KBM-7 (cell line): ENCODE data around the gene FZD1.

ENCODE experiments used
- DNase-seq: peaks from one replicate; pipeline ENCODE4 v3.0.0-alpha.2; 2015
- in situ Hi-C: fragments of 300-500 bp; cut with MboI; formaldehyde crosslinking; loops from 2 replicates; pipeline ENCODE4 v1.14.3; 2020; ENCODE audit warnings: low sequenced_read_pairs, low pct_unique_long_range_greater_than_20kb, mixed read lengths

The FZD1 gene

DNA sequence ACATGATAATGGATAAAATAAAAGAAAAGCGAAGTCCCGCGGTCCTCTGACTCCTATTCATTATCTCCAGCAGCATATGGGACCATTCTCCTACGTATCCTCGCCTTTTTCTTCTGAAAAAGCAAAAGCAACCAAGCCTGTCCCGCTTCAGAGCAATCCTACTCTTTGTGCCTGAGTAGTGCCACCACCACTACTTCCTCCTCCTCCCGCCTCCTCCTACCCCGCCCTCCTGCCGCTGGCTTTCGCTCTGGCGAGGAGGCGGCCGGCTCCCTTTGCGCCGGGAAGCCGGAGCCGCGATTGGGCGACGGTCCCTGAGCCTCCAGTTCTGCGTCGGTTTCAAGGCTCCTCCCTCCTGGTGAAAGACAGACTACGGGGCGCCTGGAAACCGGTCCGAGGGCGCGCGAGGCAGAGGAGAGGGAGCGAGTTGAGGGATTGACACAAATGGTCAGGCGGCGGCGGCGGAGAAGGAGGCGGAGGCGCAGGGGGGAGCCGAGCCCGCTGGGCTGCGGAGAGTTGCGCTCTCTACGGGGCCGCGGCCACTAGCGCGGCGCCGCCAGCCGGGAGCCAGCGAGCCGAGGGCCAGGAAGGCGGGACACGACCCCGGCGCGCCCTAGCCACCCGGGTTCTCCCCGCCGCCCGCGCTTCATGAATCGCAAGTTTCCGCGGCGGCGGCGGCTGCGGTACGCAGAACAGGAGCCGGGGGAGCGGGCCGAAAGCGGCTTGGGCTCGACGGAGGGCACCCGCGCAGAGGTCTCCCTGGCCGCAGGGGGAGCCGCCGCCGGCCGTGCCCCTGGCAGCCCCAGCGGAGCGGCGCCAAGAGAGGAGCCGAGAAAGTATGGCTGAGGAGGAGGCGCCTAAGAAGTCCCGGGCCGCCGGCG is at the start of gene FZD1:
TSS of gene FZD1 (plus strand) at position 388 of the 878 bp plus-strand sequence. CDS start at position 836, 448 bp downstream.
- in situ Hi-C loops, result no loop called here
- peak; percentile 98 for DNase-seq

DNA sequence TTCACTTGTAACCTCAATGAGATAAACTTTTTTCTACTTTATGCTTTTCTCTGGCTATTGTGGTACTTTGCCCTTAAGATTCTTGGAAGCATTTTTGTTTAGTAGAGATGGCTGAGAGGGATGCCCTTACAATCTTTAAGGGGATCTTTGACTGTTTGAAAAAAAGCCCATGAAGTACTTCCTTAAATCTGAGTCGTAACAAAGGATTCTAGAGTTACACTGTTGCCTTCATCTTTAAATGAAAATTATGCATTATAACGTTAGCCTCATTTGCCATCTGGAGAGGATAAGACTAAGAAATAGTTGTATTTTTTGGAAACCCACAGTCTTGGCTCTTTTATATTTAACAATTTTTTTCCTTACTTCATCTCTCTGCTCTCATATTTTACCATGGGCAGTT is 37.8 kb upstream of the FZD1 start:
- in situ Hi-C loops, result no loop called here
- no peak for DNase-seq

DNA sequence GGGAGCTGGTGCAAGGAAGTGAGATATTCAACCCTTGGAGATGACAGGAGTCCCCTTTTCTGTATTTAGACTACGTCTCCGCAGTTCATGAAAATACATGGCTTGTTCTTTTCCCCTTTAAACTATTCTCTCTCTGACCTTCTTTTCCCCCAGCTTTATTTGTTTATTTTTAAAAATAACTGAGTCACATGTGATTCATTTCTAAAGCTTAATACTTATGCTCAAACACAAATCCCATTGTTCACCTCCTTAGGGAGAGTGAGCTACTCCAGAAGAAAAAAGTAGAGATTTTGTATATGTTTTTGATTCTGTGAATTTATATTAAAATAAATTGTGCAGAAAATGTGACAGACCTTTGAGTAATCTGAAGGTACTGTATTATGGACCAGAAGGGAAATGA is 35.9 kb upstream of the FZD1 start:
- in situ Hi-C loops, result no loop called here

DNA sequence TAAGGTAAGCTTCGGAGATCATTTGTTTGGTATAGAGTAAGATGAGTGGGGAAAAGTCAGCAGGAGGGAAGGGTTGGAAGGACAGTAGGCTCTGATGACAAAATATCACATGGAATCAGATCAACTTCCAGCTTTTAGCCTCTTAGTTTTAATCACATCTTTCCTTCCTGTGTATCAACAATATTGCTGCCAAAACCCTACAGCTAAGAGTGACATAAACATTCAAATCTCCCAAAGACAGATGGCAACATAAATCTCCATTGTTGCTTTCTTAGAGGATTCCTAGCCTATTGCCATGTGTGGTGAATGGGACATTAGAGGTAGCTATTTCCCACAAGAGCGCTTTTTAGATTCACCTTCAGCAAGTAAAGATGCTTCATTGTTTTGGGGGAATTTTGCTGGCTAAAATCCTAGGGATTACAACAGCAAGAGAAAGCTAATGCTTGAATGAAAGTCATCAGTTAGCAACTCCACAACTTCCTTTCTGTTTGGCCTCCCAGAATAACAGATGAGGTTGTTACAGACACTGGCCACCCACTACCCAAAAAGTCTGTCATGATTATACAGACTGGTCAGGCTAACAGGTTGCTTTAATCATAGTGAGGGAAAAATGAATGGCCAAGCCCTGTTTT is 35.2 kb upstream of the FZD1 start:
- DNase-seq, result no peak
- in situ Hi-C loops, result no loop called here

More for the DNA sequence above, 35.9 kb upstream of the FZD1 start:
- DNase-seq, result no peak

DNA sequence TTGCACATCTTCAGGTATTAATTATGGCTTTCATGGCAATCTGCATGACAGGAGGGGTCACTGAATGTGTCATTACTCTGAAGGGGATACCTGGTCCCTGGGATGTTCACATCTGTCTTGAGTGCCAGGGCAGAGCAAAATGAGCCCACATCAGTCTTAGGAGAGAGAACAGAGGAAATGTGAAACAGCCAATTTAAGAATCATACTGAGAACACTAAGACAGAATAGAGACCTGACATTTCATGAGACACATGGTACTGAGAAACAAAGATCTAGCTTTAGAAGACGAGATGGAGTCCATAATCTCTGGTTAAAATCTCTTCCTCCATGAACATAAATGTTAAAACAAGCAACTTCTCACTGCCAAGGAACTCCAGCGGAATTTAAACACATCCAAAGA is 34.1 kb upstream of the FZD1 start:
- in situ Hi-C loops, result no loop called here
- DNase-seq, result no peak

DNA sequence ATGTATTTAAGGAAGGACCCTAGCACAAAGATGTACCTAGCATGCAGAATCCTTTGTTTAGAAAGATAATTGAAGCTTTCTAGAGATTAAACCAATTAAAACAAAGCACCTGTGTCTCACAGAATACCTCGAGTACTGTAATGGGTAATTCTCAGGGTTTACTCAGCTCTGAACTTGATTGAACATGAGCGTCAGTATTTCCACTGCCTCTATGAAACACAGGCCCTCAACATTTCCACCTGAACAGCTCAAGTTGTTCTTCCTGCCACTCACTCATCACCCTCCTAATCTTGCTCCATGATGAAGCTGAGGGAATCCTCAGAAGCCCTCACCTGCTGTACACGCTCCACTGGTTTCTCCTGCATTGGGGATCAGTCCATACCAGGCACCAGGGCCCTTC is 33.7 kb upstream of the FZD1 start:
- no peak for DNase-seq
- in situ Hi-C loops, result no loop called here

DNA sequence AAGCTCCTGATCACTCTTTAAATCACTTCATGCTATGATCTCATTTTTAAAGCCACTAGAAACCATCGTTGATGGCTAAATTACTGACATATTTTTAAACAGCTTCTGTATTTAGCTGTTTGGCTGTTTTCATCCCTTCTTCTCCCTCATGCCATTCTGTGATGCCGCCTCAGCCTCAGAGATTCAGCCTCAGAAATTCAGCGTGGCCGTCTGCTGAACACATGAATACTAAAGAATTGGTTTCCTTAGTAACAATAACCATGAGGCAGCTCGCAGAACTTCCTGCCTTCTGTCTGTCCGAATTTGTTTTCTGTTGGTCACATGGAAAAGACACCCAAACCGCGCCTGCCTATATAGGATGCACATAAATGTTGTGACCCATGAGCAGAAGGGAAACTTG is 31.0 kb upstream of the FZD1 start:
- in situ Hi-C loops, result no loop called here
- DNase-seq, result no peak

DNA sequence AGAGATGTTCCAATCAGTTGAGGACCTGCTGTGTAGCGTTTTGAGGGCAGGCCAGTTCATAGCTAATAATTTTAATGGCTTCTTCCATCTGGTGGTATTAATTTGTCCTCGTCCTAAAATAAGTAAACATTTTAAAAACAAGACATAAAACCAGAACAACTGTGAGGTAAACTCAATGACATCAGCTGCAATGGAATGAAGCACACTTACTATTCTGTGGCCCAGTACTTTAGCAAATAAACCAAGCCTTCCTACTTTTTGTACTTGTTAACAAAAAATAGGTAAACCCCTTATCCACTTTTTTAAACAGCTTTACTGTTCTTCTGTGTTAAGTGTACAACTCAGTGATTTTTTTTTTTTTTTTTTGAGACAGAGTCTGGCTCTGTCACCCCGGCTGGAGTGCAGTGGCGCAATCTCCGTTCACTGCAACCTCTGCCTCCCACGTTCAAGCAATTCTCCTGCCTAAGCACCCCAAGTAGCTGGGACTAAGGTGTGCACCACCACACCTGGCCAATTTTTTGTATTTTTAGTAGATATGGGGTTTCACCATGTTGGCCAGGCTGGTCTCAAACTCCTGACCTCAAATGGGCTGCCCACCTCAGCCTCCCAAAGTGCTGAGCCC is 28.9 kb upstream of the FZD1 start:
- in situ Hi-C loops, result no loop called here
- no peak for DNase-seq

DNA sequence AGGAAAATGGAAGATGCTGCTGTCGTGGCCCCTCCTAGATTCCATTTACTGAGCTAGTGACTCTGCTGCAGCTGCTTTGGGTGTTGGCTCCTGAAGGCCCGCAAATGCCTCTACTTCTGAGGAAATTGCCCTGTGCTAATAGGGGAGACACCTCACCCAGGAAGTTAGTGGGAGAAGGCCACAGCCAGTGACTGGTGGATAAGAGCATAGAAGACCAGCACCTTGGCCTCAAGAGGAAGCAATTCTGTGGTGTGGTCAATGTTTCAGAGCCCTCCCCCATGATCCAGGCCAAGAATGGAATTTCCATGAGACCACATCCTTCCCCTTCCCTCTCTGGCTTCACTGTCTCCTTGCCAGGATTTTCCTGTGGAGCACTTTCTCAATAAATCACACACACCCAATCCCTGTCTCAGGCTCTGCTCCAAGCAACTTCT is 25.0 kb upstream of the FZD1 start:
- in situ Hi-C loops, result no loop called here
- DNase-seq, result peak; percentile 35

DNA sequence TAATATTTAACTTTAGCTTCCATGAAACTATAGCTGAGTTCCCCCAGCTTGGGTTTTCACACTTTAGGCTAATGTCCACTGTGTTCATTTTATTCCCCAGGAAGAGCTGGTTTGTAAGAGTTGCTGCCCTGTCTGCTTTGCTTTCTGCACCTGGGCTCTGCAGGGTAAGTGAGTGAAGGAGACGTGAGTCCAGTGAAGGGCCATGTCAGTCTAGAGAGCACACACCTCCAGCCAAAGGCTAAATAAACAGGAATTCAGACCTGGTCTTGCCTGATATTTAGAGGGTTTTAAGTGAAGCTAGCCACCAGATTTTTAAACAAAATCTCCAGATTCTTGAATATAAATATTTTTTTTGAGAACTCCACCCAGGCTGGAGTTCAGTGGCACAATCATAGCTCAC is 24.5 kb upstream of the FZD1 start:
- no peak for DNase-seq
- in situ Hi-C loops, result no loop called here

DNA sequence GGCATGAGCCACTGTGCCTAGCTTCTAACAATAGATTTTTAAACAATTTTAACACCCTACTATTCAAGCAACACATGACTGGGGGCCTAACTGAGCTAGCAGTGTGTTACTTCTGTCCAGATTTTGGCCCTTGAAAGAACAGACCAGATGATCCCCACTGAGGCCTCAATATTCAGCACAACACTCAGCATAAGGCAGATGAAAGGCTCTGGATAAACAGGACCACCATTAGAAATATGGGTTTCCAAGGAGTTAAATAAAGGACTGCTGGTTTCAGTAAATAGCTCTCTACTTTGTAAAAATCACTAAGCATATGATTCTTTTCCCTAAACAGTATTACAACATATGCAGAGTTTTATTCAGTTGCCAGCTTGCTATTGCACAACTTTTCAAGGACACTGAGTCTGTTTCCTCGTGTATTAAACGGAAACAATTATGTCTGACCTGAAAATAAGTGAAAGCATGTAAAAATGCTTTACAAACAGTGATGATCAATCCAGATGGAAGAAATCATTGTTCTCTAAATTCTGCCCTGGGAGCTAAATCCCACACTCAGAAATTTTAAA is 23.8 kb upstream of the FZD1 start:
- DNase-seq, result no peak

DNA sequence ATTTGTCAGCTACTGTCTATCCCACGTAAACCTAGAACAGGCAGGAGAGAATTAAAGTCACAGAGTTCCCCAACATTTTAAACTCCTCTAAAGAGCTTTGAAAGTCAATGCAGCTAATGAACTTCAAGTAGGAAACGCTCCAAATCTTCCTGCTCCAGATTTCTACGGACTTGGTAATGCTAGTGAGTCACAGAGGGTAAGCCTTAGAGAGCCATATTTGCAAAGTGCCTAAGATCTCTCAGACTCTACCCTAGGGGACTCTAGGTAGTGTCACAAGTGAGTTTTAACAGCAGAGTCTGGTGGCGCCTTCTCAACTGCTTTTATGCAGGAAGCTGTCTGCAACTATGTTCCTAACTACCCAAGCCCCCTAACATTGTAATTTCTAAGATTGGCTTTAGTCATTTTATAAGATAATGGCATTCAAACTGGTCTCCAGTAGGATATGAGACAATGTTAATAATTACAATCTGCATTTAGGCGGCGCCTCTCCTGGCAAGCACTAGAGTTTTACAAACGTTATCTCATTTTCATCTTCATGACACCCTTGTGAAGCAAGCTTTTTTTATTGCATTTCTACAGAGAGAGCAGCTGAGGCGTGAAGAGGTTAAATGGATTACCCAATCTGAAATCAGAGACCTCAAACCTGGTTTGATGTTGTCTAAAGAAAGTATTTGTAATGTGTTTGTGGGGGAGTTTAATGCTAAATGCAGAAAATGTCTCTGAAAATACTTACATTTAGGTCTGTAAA is 22.0 kb upstream of the FZD1 start:
- no peak for DNase-seq
- in situ Hi-C loops, result no loop called here

More for the DNA sequence above, 23.8 kb upstream of the FZD1 start:
- in situ Hi-C loops, result no loop called here

DNA sequence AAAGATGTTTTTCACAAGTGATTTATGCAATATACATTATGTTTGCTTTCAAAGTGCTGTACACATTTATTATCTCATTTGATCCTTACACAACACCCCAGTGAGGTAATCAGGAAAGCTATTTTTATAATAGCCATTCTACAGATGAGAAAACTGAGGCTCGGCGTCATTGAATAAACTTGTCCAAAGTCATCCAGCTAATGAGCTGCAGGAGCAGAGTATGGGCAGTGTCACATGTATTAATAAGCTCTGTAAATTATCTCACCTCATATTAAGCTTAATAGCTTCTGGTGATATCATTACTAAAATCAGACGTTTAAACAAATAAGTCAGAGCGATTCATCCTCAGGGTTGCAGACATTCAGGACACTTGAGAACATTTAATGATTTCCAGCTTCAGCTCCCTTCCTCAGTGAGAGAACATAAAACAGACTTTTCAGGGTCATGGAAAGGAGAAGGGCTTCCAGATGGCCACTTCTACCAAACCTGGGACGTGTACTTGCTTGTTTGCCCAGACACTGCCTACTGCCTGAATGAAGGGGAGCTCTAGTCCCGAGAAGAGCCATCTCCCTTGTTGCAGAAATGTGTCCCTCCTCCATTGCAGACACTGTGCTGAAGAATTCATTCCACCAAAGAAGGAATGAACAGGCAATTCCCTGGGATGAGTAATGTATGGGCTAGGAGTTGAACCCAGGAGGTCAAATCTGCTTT is 20.5 kb upstream of the FZD1 start:
- no peak for DNase-seq
- in situ Hi-C loops, result no loop called here

DNA sequence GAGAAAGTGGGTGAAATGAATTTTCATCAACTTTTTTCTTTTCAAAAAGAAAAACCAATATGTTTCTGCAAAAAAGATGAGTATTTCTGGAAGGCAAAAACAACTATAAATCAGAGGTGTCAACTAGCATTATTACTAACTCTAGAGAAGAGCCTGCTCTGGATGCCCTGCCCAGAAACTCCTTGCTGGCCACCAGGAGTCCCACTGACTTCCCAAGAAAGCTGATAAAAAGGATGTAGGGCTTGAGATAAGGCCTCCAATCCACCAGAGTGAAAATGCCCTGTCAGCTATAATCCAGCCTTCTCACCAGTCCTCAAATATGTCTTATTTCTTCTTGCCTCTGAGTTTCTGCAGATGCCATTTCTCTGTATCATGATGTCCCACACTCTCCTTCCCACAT is 16.7 kb upstream of the FZD1 start:
- no peak for DNase-seq
- in situ Hi-C loops, result no loop called here

DNA sequence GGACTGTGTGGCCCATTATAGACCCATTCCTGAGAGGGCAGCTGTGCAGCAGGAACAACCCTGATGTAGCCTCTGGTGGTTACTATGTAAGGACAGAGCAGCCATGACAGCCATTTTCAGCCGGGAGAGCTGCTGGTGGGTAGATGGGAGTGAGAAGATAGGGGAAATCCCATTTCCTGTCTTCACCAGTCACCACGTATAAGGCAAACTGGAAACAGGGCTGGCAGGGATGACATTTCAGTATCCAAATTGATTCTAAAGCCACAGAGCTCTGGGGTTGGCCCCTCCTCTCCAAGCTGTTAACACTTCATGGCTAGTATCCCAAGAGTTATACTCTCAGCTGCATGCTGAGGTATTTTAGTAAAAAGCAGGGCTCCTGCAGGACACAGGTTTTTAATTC is 15.2 kb upstream of the FZD1 start:
- in situ Hi-C loops, result no loop called here
- DNase-seq, result no peak

DNA sequence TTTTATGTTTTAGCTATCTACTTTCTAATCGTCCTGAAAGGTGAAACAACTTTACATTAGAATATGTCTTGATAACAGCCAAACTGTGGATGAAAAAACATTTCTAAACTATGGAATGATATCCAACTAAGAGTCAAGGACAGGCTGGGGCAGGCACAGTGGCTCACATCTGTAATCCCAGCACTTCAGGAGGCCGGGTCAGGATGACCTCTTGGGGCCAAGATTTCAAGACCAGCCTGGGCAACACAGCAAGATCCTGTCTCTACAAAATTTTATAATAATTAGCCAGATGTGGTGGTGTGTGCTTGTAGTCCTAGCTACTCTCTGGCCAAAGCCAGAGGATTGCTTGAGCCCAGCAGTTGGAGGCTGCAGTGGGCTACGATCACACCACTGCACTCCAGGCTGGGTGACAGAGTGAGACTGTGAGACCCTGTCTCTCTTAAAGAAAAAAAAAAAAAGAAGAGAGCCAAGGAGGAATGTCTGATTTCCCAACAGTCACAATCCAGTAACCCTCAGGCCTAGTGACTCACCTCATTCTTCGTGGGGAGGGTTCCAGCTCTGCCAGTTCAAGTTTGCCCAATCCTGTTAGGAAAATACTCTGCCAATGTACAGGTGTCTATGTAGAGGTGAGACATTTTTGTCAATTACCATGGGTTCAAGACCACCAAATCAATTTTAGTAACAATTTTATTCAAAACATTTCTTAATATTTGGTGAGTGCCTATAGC is 14.6 kb upstream of the FZD1 start:
- in situ Hi-C loops, result no loop called here
- no peak for DNase-seq

DNA sequence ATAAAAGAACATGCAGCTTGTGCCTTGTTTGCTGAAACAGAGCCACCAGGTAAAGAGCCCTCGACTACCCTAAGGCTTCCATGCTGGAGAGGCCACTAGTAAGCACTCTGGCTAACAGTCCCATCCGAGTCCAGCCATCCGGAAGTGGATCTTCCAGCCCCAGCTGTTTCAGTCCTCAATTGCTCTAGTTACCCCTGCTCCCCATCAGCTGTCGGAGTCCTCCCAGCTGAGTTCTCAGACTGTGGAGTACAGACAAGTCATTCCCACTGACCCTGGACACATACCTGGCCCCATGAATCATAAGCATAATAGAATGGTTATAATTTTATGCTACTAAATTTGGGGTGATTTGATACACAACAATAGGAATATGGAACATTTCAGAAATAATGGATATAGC is 13.5 kb upstream of the FZD1 start:
- DNase-seq, result no peak
- in situ Hi-C loops, result no loop called here

DNA sequence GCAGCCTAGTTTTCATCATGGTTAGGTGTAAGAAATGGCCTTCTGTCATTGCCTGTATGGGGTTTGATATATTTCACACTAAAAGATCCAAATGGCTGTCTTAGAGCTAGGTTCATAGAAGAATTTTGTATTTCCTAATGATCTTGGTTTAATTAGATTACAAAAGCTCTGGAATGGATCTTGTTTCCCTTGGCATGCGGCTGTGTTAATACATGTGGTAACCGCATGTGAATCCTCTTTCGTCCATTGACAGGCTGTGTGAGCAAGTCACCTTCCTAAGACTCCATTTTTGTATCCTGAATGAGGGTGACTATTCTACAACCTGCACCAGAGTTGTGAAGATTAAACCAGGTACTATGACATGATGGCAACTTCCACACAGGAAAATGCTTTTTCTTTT is 12.4 kb upstream of the FZD1 start:
- DNase-seq, result no peak
- in situ Hi-C loops, result no loop called here
